Measurements from ENCODE around the gene MESP1. TPM values are rescaled to one million over a fixed set of nuclear protein-coding genes. Genes with fewer than 3 reads are reported as not detected.

Gene MESP1
- total RNA-seq, 1 experiment from 2014 or later: 6.4 TPM

- DNase-seq (ENCODE audit: low read depth, low spot score) (no peak), ATAC-seq (no peak)
- Histone ChIP-seq H3K27me3 (ENCODE audit: control insufficient read depth, insufficient read depth, low read length) (no peaks in the 10 kb centered on the region; the same call in 1 of the 2 replicates), H3K27ac (ENCODE audit: low read length) (no peak overlapping the region), H3K4me3 (ENCODE audit: low read depth in 2 of 2, low read length in 2 of 2) (no peak overlapping the region), H3K9me3 (ENCODE audit: control insufficient read depth, insufficient read depth, low read depth, low read length) (no peaks in the 10 kb centered on the region), H3K36me3 (ENCODE audit: control insufficient read depth, insufficient read depth, low read length) (no peaks in the 10 kb centered on the region), H3K4me1 (ENCODE audit: control insufficient read depth, insufficient read depth, low read length) (no peaks in the 10 kb centered on the region)
- TF ChIP-seq, protein P1, sequence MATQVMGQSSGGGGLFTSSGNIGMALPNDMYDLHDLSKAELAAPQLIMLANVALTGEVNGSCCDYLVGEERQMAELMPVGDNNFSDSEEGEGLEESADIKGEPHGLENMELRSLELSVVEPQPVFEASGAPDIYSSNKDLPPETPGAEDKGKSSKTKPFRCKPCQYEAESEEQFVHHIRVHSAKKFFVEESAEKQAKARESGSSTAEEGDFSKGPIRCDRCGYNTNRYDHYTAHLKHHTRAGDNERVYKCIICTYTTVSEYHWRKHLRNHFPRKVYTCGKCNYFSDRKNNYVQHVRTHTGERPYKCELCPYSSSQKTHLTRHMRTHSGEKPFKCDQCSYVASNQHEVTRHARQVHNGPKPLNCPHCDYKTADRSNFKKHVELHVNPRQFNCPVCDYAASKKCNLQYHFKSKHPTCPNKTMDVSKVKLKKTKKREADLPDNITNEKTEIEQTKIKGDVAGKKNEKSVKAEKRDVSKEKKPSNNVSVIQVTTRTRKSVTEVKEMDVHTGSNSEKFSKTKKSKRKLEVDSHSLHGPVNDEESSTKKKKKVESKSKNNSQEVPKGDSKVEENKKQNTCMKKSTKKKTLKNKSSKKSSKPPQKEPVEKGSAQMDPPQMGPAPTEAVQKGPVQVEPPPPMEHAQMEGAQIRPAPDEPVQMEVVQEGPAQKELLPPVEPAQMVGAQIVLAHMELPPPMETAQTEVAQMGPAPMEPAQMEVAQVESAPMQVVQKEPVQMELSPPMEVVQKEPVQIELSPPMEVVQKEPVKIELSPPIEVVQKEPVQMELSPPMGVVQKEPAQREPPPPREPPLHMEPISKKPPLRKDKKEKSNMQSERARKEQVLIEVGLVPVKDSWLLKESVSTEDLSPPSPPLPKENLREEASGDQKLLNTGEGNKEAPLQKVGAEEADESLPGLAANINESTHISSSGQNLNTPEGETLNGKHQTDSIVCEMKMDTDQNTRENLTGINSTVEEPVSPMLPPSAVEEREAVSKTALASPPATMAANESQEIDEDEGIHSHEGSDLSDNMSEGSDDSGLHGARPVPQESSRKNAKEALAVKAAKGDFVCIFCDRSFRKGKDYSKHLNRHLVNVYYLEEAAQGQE (IDR thresholded peaks at IDR 0.05; ENCODE audit: insufficient read depth in 1 of 2, low read depth in 2 of 2, low read length in 1 of 2): no peak
- intact Hi-C loops (cut with micrococcal nuclease; ENCODE audit: unreplicated experiment) (no loop called here), in situ Hi-C loops (cut with HindIII; ENCODE audit: low pct_unique_long_range_greater_than_20kb, low sequenced_read_pairs) (no loop called here)
- CTCF ChIA-PET: no interaction called here
- POLR2A ChIA-PET: no interaction called here
- BruUV-seq (replicated peaks): no TSS peak
Observed at GRCh38 chr15:89714775-89715174, 36.3 kb downstream of the MESP1 start.

DNA sequence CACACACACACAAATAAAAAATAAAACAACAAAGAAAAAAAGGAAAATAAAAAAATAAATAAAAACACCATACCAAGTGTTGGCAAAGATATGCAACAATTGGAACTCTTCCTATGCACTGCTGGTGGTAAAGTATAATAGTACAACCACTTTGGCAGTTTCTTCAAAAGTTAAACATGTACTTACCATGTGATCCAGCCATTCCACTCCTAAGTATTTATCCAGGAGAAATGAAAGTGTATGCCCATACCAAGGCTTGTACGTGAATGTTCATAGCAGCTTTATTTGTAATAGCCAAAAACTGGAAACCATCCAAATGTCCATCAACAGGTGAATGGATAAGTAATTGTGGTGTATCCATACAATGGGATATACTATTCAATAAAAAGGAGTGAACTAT, 43.5 kb downstream of the MESP1 start:
- Histone ChIP-seq H3K4me1 (ENCODE audit: control insufficient read depth, insufficient read depth, low read length) (no peaks in the 10 kb centered on the region), H3K9me3 (ENCODE audit: control insufficient read depth, insufficient read depth, low read depth, low read length) (no peaks in the 10 kb centered on the region), H3K27ac (ENCODE audit: low read length) (no peak overlapping the region), H3K4me3 (ENCODE audit: low read depth in 2 of 2, low read length in 2 of 2) (no peak overlapping the region), H3K36me3 (ENCODE audit: control insufficient read depth, insufficient read depth, low read length) (no peaks in the 10 kb centered on the region), H3K27me3 (ENCODE audit: control insufficient read depth, insufficient read depth, low read length) (no peaks in the 10 kb centered on the region; the same call in 1 of the 2 replicates)
- ChIA-PET POLR2A (interaction anchor here (0.6 kb wide), 1 partner anchor 27 kb away, joined by 3 read pairs; no protein-coding TSS in a partner anchor), CTCF (no interaction called here)
- DNase-seq (ENCODE audit: low read depth, low spot score): no peak
- ATAC-seq: no peak
- no peak for TF ChIP-seq POLR2AphosphoS5 (IDR thresholded peaks at IDR 0.05; ENCODE audit: low read depth, low read length)
- TF ChIP-seq TCF7L2 (IDR thresholded peaks at IDR 0.05; ENCODE audit: low read depth, low read length): no peak
- TF ChIP-seq CTCF (IDR thresholded peaks at IDR 0.05): no peak
- TF ChIP-seq SIN3A (IDR thresholded peaks at IDR 0.05; ENCODE audit: borderline replicate concordance, insufficient read depth, low read depth, low read length): no peak
- TF ChIP-seq, protein P1 (IDR thresholded peaks at IDR 0.05; ENCODE audit: insufficient read depth in 1 of 2, low read depth in 2 of 2, low read length in 1 of 2): no peak
- intact Hi-C loops (cut with micrococcal nuclease; ENCODE audit: unreplicated experiment): no loop called here
- BruUV-seq (replicated peaks): no TSS peak
- in situ Hi-C loops (cut with HindIII; ENCODE audit: low pct_unique_long_range_greater_than_20kb, low sequenced_read_pairs): no loop called here
